K562 (cell line): ENCODE data around the gene MOSPD3.

Source experiments
- CBX3 ChIP-seq, 2 experiments: IDR thresholded peaks; 1 replicate in 1 of 2; 2 replicates in 1 of 2; pipeline ENCODE4 v1.6.1; 2012; ENCODE audit warnings: inconsistent platforms in 2 of 2, low read length in 2 of 2, borderline replicate concordance in 1 of 2, control low read depth in 1 of 2
- KAT2B ChIP-seq: IDR thresholded peaks from one replicate; pipeline ENCODE4 v1.6.1; 2012; ENCODE audit warnings: low read depth, mild to moderate bottlenecking, control low read depth, inconsistent platforms, low read length, moderate library complexity
- ZNF696 ChIP-seq: fragments of 250-450 bp; sonication (Bioruptor Pico); conservative IDR thresholded peaks from 2 replicates; pipeline ENCODE4 v1.4.0; 2020; ENCODE audit warnings: mild to moderate bottlenecking, moderate library complexity
- ZNF778 ChIP-seq: fragments of 450-650 bp; formaldehyde crosslinking; IDR thresholded peaks from 2 replicates; pipeline ENCODE4 v1.4.0; 2020; ENCODE audit warnings: mild to moderate bottlenecking, moderate library complexity
- TF ChIP-seq, protein P1 (sequence below): sonication (generic); formaldehyde crosslinking; IDR thresholded peaks from 2 replicates; pipeline ENCODE4 v1.5.0; 2020; ENCODE audit warnings: missing genetic modification reagents
- TF ChIP-seq, protein P2 (sequence below), 3 experiments: IDR thresholded peaks in 2 of 3; conservative IDR thresholded peaks in 1 of 3; 2 replicates each; pipeline ENCODE4 v1.5.1; 2011 to 2012; ENCODE audit warnings: low read length in 3 of 3, mild to moderate bottlenecking in 3 of 3, control low read depth in 2 of 3, improper control_type of control experiment in 1 of 3, inconsistent platforms in 1 of 3, low read depth in 1 of 3, mixed read lengths in 1 of 3, moderate library complexity in 1 of 3; ENCODE audit not compliant: insufficient read depth in 2 of 3
- TF ChIP-seq, protein P3 (sequence below), 2 experiments: fragments of 450-650 bp in 1 of 2; sonication (generic) in 1 of 2; formaldehyde crosslinking in 1 of 2; IDR thresholded peaks; 2 replicates each; pipeline versions ENCODE4 v1.7.1 to v1.9.0; 2016 to 2022; ENCODE audit warnings: inconsistent platforms in 1 of 2, mild to moderate bottlenecking in 1 of 2, missing genetic modification reagents in 1 of 2

DNA sequence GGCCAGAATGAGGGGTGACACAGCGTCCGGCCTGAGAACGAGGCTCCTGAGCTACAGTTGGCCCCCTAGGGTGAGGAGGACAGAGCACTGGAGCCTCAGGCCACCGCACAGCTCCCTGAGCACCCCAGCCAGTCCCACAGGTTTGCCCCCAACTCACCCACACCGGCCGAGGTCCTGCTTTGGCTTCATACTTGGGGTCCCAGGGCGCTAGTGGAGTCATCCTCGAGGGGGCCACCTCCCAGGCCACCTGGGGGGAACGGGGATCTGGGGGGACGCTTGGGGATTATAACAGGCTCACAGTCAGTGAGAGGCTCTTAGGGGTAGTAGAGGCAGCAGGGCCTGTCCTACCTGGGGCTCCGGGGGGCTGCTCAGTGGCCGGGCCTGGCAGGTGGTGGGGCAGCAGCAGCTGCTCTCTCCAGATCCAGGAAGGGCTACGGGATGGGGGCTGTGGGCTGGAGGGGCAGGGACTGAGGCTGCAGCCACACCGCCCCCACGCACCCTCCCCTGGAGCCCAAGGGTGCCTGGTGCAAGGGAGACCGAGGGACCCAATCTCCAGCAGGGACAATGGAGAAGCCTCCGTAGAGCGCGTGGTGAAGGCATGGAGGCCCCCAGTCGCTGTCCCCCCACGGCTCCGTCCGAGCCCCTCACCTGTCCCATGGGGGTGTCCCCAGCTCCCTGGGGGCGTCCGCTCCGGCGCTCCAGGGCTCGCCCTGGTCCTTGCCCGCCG, 39.2 kb upstream of the MOSPD3 start:
- TF ChIP-seq, protein P1, sequence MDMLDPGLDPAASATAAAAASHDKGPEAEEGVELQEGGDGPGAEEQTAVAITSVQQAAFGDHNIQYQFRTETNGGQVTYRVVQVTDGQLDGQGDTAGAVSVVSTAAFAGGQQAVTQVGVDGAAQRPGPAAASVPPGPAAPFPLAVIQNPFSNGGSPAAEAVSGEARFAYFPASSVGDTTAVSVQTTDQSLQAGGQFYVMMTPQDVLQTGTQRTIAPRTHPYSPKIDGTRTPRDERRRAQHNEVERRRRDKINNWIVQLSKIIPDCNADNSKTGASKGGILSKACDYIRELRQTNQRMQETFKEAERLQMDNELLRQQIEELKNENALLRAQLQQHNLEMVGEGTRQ (CRISPR knock-in tag), result no peak
- TF ChIP-seq ZNF696 (no peak), KAT2B (no peak), ZNF778 (CRISPR knock-in tag) (no peak), CBX3 (IDR thresholded peaks at IDR 0.05; ENCODE audit: borderline replicate concordance in 1 of 2, low read length in 2 of 2) (no peak)
- TF ChIP-seq, protein P2, sequence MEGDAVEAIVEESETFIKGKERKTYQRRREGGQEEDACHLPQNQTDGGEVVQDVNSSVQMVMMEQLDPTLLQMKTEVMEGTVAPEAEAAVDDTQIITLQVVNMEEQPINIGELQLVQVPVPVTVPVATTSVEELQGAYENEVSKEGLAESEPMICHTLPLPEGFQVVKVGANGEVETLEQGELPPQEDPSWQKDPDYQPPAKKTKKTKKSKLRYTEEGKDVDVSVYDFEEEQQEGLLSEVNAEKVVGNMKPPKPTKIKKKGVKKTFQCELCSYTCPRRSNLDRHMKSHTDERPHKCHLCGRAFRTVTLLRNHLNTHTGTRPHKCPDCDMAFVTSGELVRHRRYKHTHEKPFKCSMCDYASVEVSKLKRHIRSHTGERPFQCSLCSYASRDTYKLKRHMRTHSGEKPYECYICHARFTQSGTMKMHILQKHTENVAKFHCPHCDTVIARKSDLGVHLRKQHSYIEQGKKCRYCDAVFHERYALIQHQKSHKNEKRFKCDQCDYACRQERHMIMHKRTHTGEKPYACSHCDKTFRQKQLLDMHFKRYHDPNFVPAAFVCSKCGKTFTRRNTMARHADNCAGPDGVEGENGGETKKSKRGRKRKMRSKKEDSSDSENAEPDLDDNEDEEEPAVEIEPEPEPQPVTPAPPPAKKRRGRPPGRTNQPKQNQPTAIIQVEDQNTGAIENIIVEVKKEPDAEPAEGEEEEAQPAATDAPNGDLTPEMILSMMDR (IDR thresholded peaks at IDR 0.05 in 2 of 3, conservative IDR thresholded peaks at IDR 0.05 in 1 of 3; ENCODE audit: insufficient read depth in 2 of 3, low read depth in 1 of 3, low read length in 3 of 3), result no peak
- TF ChIP-seq, protein P3, sequence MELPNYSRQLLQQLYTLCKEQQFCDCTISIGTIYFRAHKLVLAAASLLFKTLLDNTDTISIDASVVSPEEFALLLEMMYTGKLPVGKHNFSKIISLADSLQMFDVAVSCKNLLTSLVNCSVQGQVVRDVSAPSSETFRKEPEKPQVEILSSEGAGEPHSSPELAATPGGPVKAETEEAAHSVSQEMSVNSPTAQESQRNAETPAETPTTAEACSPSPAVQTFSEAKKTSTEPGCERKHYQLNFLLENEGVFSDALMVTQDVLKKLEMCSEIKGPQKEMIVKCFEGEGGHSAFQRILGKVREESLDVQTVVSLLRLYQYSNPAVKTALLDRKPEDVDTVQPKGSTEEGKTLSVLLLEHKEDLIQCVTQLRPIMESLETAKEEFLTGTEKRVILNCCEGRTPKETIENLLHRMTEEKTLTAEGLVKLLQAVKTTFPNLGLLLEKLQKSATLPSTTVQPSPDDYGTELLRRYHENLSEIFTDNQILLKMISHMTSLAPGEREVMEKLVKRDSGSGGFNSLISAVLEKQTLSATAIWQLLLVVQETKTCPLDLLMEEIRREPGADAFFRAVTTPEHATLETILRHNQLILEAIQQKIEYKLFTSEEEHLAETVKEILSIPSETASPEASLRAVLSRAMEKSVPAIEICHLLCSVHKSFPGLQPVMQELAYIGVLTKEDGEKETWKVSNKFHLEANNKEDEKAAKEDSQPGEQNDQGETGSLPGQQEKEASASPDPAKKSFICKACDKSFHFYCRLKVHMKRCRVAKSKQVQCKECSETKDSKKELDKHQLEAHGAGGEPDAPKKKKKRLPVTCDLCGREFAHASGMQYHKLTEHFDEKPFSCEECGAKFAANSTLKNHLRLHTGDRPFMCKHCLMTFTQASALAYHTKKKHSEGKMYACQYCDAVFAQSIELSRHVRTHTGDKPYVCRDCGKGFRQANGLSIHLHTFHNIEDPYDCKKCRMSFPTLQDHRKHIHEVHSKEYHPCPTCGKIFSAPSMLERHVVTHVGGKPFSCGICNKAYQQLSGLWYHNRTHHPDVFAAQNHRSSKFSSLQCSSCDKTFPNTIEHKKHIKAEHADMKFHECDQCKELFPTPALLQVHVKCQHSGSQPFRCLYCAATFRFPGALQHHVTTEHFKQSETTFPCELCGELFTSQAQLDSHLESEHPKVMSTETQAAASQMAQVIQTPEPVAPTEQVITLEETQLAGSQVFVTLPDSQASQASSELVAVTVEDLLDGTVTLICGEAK (IDR thresholded peaks at IDR 0.05), result no peak
- TF ChIP-seq, protein P3 (CRISPR knock-in tag; IDR thresholded peaks at IDR 0.05), result no peak
